PC-9 (cell line): ENCODE measurements around the gene DACH1.

Experiments used
- CTCF ChIP-seq: fragments of 200-600 bp; sonication (generic); conservative IDR thresholded peaks from 2 replicates; pipeline ENCODE4 v1.6.1; 2017; ENCODE audit warnings: mixed run types, antibody characterized with exemption, mild to moderate bottlenecking, moderate library complexity
- EZH2 ChIP-seq: fragments of 200-600 bp; sonication (generic); IDR thresholded peaks from 2 replicates; pipeline ENCODE4 v1.8.0; 2017; ENCODE audit warnings: antibody characterized with exemption, low read depth

GRCh38 chr13:71460211-71460610 lies 406.8 kb downstream of the DACH1 start:
- TF ChIP-seq CTCF (no peak), EZH2 (no peak)
